CD8-positive, alpha-beta memory T cell (primary cell): Measurements from ENCODE around the gene BOD1L1. TPM values are rescaled to one million over a fixed set of nuclear protein-coding genes. Genes with fewer than 3 reads are reported as not detected.

Experiments used
- CTCF ChIA-PET: fragments of 350-600 bp; sonication (Branson Sonifier 250); formaldehyde crosslinking; loops from one replicate; lab custom pipeline; 2021; ENCODE audit warnings: antibody characterized with exemption; lab: Charles Lee
- POLR2A ChIA-PET: fragments of 350-600 bp; sonication (Branson Sonifier 250); formaldehyde crosslinking; loops from one replicate; lab custom pipeline; 2021; ENCODE audit warnings: antibody characterized with exemption; lab: Charles Lee
- DNase-seq, 5 donors: peaks; one replicate each; pipeline versions ENCODE4 v3.0.0 to v3.0.0-alpha.2; 2020 to 2022; ENCODE audit warnings: mixed read lengths in 1 of 5
- H3K27ac ChIP-seq: one replicate; pipeline ENCODE4 v1.7.0; 2013; ENCODE audit warnings: low read depth, mild to moderate bottlenecking, low read length, moderate library complexity
- H3K27me3 ChIP-seq: 2 replicates; pipeline ENCODE4 v1.7.0; 2013; ENCODE audit warnings: low read length, mild to moderate bottlenecking; ENCODE audit not compliant: insufficient read depth, poor library complexity, severe bottlenecking
- H3K36me3 ChIP-seq: 2 replicates; pipeline ENCODE4 v1.7.0; 2013; ENCODE audit warnings: mild to moderate bottlenecking, low read length, moderate library complexity; ENCODE audit not compliant: insufficient read depth
- H3K4me1 ChIP-seq: 2 replicates; pipeline ENCODE4 v1.7.0; 2013; ENCODE audit warnings: mild to moderate bottlenecking, low read length, moderate library complexity; ENCODE audit not compliant: insufficient read depth
- H3K4me3 ChIP-seq: 2 replicates; pipeline ENCODE4 v1.7.0; 2013; ENCODE audit warnings: mild to moderate bottlenecking, low read length
- H3K9me3 ChIP-seq: 2 replicates; pipeline ENCODE4 v1.7.0; 2013; ENCODE audit warnings: mild to moderate bottlenecking, low read length
- H3K27ac Mint-ChIP-seq, 8 donors: one replicate each; pipeline ENCODE4 v1.8.0; 2020 to 2021; ENCODE audit warnings: mixed read lengths in 8 of 8, mild to moderate bottlenecking in 6 of 8, inconsistent platforms in 3 of 8, moderate library complexity in 3 of 8
- H3K27me3 Mint-ChIP-seq, 2 donors: one replicate each; pipeline ENCODE4 v1.8.0; 2020 to 2021; ENCODE audit warnings: mixed read lengths in 2 of 2, mild to moderate bottlenecking in 1 of 2, moderate library complexity in 1 of 2
- H3K36me3 Mint-ChIP-seq, 3 donors: one replicate each; pipeline ENCODE4 v1.8.0; 2020 to 2021; ENCODE audit warnings: mixed read lengths in 3 of 3, inconsistent platforms in 1 of 3, mild to moderate bottlenecking in 1 of 3
- H3K4me1 Mint-ChIP-seq, 3 donors: one replicate each; pipeline ENCODE4 v1.8.0; 2020 to 2021; ENCODE audit warnings: mixed read lengths in 3 of 3, inconsistent platforms in 1 of 3, mild to moderate bottlenecking in 1 of 3
- H3K4me3 Mint-ChIP-seq, 7 donors: one replicate each; pipeline ENCODE4 v1.8.0; 2020 to 2021; ENCODE audit warnings: mixed read lengths in 7 of 7, mild to moderate bottlenecking in 6 of 7, moderate library complexity in 4 of 7, inconsistent platforms in 2 of 7
- H3K9me3 Mint-ChIP-seq, 5 donors: one replicate each; pipeline ENCODE4 v1.8.0; 2020 to 2022; ENCODE audit warnings: mixed read lengths in 5 of 5, mild to moderate bottlenecking in 3 of 5, moderate library complexity in 2 of 5, inconsistent platforms in 1 of 5
- polyA plus RNA-seq: library from polyadenylated mRNA; unstranded; fragments of 300-500 nt; fragmentation: Illumina TruSeq; gene quantifications from one replicate; pipeline ENCODE4 v1.2.3, GENCODE V29; 2021
- total RNA-seq, 2 experiments: library from RNA; stranded (reverse); gene quantifications; one replicate each; pipeline ENCODE4 v1.2.3, GENCODE V29; 2021

Gene BOD1L1
- total and polyA plus RNA-seq, 3 experiments from 2014 or later: 6.4 to 37.1 (median 35.1) TPM

DNA sequence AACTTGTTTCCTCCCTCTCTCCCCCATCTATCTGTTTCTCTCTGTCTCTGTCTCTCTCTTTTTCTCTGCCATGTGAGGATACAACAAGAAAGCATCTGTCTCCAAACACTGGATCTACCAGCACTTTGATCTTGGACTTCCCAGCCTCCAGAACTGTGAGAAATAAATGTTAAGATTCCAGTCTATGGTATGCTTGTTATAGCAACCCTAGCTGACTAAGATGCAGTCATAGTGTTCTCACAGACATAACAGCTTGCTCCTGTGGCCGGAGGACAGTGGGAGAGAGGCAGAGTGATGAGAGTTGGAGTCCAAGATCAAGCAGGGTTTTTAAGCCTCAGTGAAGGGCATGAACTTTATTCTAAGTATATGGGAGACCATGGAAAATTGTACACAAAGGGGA, 74.4 kb downstream of the BOD1L1 start:
- peaks cover 8% of the 10 kb centered on the region for H3K4me1 ChIP-seq
- no peak overlapping the region for H3K27ac ChIP-seq
- peaks cover 15% of the 10 kb centered on the region for H3K27me3 ChIP-seq
- ChIA-PET POLR2A (no interaction called here), CTCF (no interaction called here)
- Mint-ChIP-seq H3K27me3 (peaks cover 42 to 78% of the 10 kb centered on the region in 2 donors), H3K4me1 (peaks cover 9 to 11% (median 9%) of the 10 kb centered on the region in 3 donors), H3K9me3 (peaks cover 0 to 3% (median 0%) of the 10 kb centered on the region in 5 donors), H3K4me3 (no peak overlapping the region), H3K36me3 (no peaks in the 10 kb centered on the region), H3K27ac (no peak overlapping the region)
- no peaks in the 10 kb centered on the region for H3K36me3 ChIP-seq
- DNase-seq: no peak
- H3K4me3 ChIP-seq: no peak overlapping the region
- H3K9me3 ChIP-seq: no peaks in the 10 kb centered on the region

DNA sequence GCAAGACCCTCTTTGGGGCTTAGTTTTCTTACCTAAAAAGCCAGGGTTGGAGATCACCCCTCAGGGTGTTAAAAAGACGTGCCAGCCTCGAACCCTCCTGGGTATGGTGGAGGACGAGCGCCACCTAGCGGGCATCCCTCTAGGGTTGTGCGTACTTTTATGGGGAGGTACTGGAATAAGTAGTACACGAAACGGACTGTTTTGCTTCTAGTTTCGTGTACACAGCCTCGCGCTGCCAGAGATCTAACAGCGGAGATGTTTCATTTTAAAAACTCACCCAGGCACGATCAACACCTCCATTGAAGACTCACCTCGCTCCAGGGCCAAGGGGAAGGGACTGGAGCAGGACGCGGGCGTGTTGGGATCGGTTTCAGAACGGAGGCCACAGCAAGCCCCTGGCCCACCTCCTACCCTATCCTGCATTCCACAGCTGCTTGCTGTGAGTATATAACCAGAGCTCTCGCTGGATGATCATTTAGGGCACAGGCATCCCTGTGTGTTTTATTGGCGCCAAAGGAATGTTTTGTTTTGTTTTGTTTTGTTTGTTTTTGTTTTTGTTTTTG, 78.5 kb downstream of the BOD1L1 start:
- H3K36me3 Mint-ChIP-seq: peaks cover 0 to 4% (median 3%) of the 10 kb centered on the region in 3 donors
- no peak overlapping the region for H3K4me3 ChIP-seq
- peak; percentile 53 to 80 (median 70) for DNase-seq
- H3K27ac Mint-ChIP-seq: peak overlapping the region in 3 of 8 donors; percentile 6 to 78 (median 7)
- H3K4me1 Mint-ChIP-seq: peaks cover 27 to 34% (median 29%) of the 10 kb centered on the region in 3 donors
- H3K27me3 Mint-ChIP-seq: peaks cover 61 to 81% of the 10 kb centered on the region in 2 donors
- ChIA-PET POLR2A (no interaction called here), CTCF (no interaction called here)
- peaks cover 5 to 17% (median 12%) of the 10 kb centered on the region in 5 donors for H3K9me3 Mint-ChIP-seq
- peaks cover 40% of the 10 kb centered on the region for H3K27me3 ChIP-seq
- no peaks in the 10 kb centered on the region for H3K36me3 ChIP-seq
- H3K4me1 ChIP-seq: peaks cover 23% of the 10 kb centered on the region
- no peaks in the 10 kb centered on the region for H3K9me3 ChIP-seq
- H3K27ac ChIP-seq: no peak overlapping the region
- H3K4me3 Mint-ChIP-seq: peak overlapping the region; percentile 28 to 81 (median 60)

DNA sequence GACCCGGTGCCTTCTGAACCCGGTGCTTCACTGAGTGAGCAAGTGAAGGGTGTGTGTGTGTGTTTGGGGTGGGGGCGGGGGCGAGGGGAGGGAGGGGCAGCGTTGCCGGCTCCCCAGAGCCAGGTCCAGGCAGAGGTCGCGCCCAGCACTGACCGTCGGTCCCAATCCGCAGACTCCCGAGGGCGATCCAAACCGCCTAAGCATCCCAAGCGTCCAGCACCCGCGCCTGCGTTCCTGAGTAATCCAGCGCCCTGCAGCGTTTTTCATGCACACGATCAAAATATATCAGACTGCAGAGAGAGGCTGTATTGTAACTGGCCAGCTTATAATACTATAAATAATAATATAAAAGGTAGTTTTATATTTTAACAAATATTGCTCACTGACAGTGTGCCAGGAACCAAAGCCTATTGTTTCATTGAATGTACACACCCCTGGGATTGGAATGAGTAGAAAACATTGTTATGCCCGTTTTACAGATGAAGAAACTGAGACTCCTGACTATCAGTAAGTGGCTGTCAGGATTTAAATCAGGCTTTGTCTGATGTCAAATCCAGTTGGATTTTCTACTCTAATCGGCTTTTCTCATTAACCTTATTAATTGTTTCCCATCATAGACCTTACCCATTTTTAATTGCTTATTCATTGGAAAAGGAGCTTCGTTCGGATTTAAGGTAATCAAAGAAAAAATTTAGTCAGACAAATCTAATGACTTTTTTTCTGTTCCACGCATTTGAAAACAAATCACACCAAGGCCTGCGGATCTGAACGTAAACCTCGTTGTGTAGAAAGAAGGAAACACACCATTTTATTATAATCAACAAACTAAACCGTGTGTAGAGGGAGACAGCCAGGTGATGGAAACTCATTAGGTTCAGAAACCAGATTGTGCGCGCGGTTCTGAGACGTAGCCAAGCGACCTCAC, 79.2 kb downstream of the BOD1L1 start:
- POLR2A ChIA-PET: no interaction called here
- peak overlapping the region; percentile 35 to 81 (median 62) for H3K4me3 Mint-ChIP-seq
- peaks cover 5 to 17% (median 13%) of the 10 kb centered on the region in 5 donors for H3K9me3 Mint-ChIP-seq
- peaks cover 29 to 38% (median 30%) of the 10 kb centered on the region in 3 donors for H3K4me1 Mint-ChIP-seq
- Histone ChIP-seq H3K4me1 (peaks cover 23% of the 10 kb centered on the region), H3K4me3 (no peak overlapping the region), H3K9me3 (no peaks in the 10 kb centered on the region), H3K27me3 (peaks cover 46% of the 10 kb centered on the region), H3K36me3 (no peaks in the 10 kb centered on the region), H3K27ac (no peak overlapping the region)
- peaks cover 0 to 4% (median 3%) of the 10 kb centered on the region in 3 donors for H3K36me3 Mint-ChIP-seq
- H3K27me3 Mint-ChIP-seq: peaks cover 65 to 79% of the 10 kb centered on the region in 2 donors
- no peak for DNase-seq
- CTCF ChIA-PET: interaction anchor here (0.7 kb wide), 2 partner anchors 11 to 14 kb away, joined by 3 read pairs; no protein-coding TSS in a partner anchor
- peak overlapping the region in 3 of 8 donors; percentile 6 to 78 (median 7) for H3K27ac Mint-ChIP-seq

DNA sequence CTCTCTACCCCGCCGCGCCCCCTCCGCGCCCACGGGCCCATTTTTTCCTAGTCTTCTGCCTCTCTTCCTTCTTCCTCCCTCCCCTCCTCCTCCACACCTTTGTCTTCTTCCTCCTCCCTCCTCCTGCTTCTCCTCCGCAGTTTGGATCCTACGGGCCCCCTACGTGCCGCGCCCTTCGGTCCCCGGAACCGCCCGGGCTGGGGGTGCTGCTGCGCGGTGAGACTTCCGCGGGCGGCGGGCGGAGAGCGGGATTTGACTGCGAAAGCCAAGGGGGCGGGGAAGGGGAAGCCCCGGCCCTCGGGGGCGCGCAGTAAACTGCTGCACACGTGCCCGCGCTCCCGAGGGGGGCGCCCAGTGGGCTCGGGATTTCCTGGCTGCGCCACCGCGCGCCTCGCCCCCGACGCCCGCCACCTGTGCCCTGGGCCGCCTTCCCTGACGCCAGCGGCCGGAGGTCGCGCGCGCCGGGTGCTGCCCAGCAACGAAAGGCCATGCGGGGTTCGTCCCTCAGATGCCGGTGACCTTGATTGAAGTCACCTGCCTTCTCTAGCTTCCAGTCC, 80.0 kb downstream of the BOD1L1 start:
- Mint-ChIP-seq H3K27ac (no peak overlapping the region), H3K27me3 (peaks cover 68 to 80% of the 10 kb centered on the region in 2 donors), H3K36me3 (peaks cover 0 to 4% (median 3%) of the 10 kb centered on the region in 3 donors), H3K9me3 (peaks cover 5 to 17% (median 13%) of the 10 kb centered on the region in 5 donors), H3K4me3 (peak overlapping the region in 6 of 7 donors; percentile 44 to 79 (median 67)), H3K4me1 (peaks cover 29 to 44% (median 34%) of the 10 kb centered on the region in 3 donors)
- Histone ChIP-seq H3K27me3 (peaks cover 54% of the 10 kb centered on the region), H3K36me3 (no peaks in the 10 kb centered on the region), H3K4me3 (peak overlapping the region; percentile 28), H3K4me1 (peaks cover 23% of the 10 kb centered on the region), H3K9me3 (no peaks in the 10 kb centered on the region), H3K27ac (no peak overlapping the region)
- CTCF ChIA-PET: no interaction called here
- POLR2A ChIA-PET: no interaction called here
- DNase-seq: peak in 3 of 5 donors; percentile 29 to 36 (median 34)

DNA sequence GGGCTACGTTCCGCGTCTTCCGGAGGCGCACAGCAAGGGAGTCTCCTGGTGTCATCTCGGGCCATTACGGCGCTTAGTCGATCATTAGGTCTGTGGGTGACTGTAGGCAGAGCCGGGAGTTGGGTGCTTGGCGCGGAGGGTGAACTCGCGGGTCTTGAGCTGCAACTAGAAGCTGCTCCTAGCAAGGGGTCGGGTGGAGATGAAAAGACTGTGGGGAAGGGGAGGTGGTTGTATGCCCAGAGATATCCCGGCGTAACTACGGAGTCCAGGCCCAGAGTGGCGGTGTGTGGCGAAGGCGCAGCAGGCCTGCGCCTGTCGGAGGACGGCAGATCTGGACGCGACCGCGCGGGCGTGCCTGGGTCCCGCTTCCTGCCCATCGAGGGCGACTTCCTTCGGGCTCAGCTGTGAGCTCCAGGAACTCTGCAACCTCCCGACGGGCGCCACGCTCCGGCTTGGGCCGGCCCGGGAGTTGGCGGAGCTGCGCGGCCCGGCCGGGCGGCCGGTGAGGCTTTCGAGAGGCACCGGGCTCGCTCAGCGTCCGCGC, 80.5 kb downstream of the BOD1L1 start:
- peak overlapping the region; percentile 76 to 87 (median 80) for H3K4me3 Mint-ChIP-seq

DNA sequence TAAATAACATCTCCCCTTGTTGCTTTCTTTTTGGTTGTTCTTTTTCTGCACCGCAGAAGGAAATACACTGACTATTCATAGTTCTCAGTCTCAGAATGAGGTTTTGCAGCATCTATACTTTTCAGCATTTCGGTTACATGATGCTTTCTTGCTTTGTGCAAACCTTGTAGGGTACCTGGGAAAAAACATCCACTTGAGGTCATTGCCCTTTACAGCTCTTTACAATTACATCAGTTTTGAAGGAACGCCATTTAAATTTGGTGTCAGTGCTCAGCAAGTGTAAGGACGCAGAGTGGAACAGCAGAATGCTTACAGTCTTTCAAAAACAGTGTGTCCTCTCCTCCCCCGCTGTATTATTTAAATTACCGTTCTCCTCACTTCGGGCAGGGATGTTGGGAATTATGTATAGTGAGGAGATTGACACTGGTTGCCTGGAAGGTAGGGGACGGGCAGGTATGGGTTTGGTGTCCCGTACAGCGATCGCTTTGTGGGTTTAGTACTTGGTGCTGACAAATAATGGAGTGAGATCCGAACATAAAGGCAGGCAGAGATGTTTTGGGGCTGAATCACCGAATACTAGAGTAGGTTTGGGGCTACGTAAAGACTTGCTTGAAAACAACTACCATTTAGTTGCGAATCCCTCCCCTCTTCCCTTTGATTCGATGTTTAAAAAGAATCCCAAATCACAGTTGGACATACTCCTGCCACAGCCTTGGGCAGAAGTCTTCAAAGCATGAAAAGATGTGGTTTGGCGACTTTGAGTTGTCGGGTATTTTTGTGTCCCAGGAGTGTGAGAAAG, 81.2 kb downstream of the BOD1L1 start:
- peaks cover 29% of the 10 kb centered on the region for H3K4me1 ChIP-seq
- no peak overlapping the region for H3K27ac ChIP-seq
- no peak overlapping the region for H3K4me3 ChIP-seq
- Mint-ChIP-seq H3K4me3 (peak overlapping the region; percentile 76 to 87 (median 80)), H3K9me3 (peaks cover 5 to 17% (median 13%) of the 10 kb centered on the region in 5 donors), H3K4me1 (peaks cover 29 to 51% (median 37%) of the 10 kb centered on the region in 3 donors), H3K36me3 (peaks cover 0 to 4% (median 3%) of the 10 kb centered on the region in 3 donors), H3K27me3 (peaks cover 67 to 74% of the 10 kb centered on the region in 2 donors), H3K27ac (peak overlapping the region in 4 of 8 donors; percentile 11 to 47 (median 21))
- CTCF ChIA-PET: no interaction called here
- DNase-seq: no peak
- H3K27me3 ChIP-seq: peaks cover 66% of the 10 kb centered on the region
- no peaks in the 10 kb centered on the region for H3K36me3 ChIP-seq
- POLR2A ChIA-PET: no interaction called here
- H3K9me3 ChIP-seq: no peaks in the 10 kb centered on the region

More for the DNA sequence above, 80.5 kb downstream of the BOD1L1 start:
- Mint-ChIP-seq H3K27ac (peak overlapping the region in 2 of 8 donors; percentile 27 to 58), H3K27me3 (peaks cover 69 to 75% of the 10 kb centered on the region in 2 donors), H3K9me3 (peaks cover 5 to 17% (median 11%) of the 10 kb centered on the region in 5 donors), H3K36me3 (peaks cover 0 to 4% (median 3%) of the 10 kb centered on the region in 3 donors), H3K4me1 (peaks cover 29 to 45% (median 34%) of the 10 kb centered on the region in 3 donors)
- ChIA-PET CTCF (no interaction called here), POLR2A (no interaction called here)
- Histone ChIP-seq H3K4me1 (peaks cover 24% of the 10 kb centered on the region), H3K4me3 (peak overlapping the region; percentile 28), H3K9me3 (no peaks in the 10 kb centered on the region), H3K27me3 (peaks cover 59% of the 10 kb centered on the region), H3K36me3 (no peaks in the 10 kb centered on the region), H3K27ac (no peak overlapping the region)
- no peak for DNase-seq

DNA sequence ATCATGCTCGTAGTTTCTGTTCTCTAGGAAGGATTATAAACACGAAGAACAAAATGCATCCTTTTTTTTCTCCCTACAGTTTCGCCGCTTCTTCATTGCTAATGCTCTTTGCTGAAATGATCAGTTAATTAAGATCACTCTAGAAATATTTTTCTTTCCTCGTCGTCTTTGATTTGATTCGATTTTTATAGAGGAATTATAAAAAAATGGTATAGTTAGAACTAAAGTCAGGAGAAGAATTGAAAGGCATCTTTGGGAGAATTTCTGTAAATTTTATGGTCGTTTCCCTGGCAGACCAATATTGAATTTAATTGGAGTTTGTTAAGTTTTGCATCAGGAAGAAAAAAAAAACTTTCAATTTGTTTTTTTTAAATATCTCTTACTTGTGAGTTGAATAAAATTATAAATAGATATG, 82.1 kb downstream of the BOD1L1 start:
- no peak for DNase-seq
- Mint-ChIP-seq H3K9me3 (peaks cover 5 to 20% (median 15%) of the 10 kb centered on the region in 5 donors), H3K4me1 (peaks cover 34 to 59% (median 41%) of the 10 kb centered on the region in 3 donors), H3K27me3 (peaks cover 70 to 74% of the 10 kb centered on the region in 2 donors), H3K4me3 (peak overlapping the region; percentile 69 to 84 (median 76)), H3K36me3 (peaks cover 0 to 4% (median 3%) of the 10 kb centered on the region in 3 donors), H3K27ac (peak overlapping the region in 1 of 8 donors; percentile 83)
- ChIA-PET CTCF (no interaction called here), POLR2A (no interaction called here)
- H3K27ac ChIP-seq: no peak overlapping the region
- peaks cover 32% of the 10 kb centered on the region for H3K4me1 ChIP-seq
- H3K4me3 ChIP-seq: peak overlapping the region; percentile 38
- peaks cover 74% of the 10 kb centered on the region for H3K27me3 ChIP-seq
- no peaks in the 10 kb centered on the region for H3K36me3 ChIP-seq
- H3K9me3 ChIP-seq: no peaks in the 10 kb centered on the region
